Ovary (tissue), 9 donors: ENCODE results near the gene ADAMTS6. TPM values are rescaled to one million over a fixed set of nuclear protein-coding genes. Genes with fewer than 3 reads are reported as not detected.

Experiments
- DNase-seq, 5 donors: peaks; one replicate each; pipeline ENCODE4 v3.0.0-alpha.2; 2019 to 2020
- H3K27ac ChIP-seq, 2 donors: fragments of 200-600 bp; one replicate each; pipeline versions ENCODE4 v1.5.1 to v1.8.0; 2019 to 2022
- H3K27me3 ChIP-seq: fragments of 200-600 bp; one replicate; pipeline ENCODE4 v1.8.0; 2022
- H3K36me3 ChIP-seq: fragments of 200-600 bp; sonication (generic); one replicate; pipeline ENCODE4 v1.5.1; 2019
- H3K4me1 ChIP-seq: one replicate; pipeline ENCODE4 v1.8.1; 2013; ENCODE audit warnings: mild to moderate bottlenecking, moderate library complexity; ENCODE audit not compliant: insufficient read depth
- H3K4me3 ChIP-seq: fragments of 200-600 bp; sonication (generic); one replicate; pipeline ENCODE4 v1.5.1; 2017
- H3K9me3 ChIP-seq, 2 donors: fragments of 200-600 bp in 1 of 2; sonication (generic) in 1 of 2; one replicate each; pipeline versions ENCODE4 v1.5.1 to v1.8.1; 2013 to 2019; ENCODE audit warnings: mild to moderate bottlenecking in 1 of 2, moderate library complexity in 1 of 2
- CTCF ChIP-seq, 3 donors: fragments of 450-650 bp in 2 of 3; fragments of 200-600 bp in 1 of 3; IDR thresholded peaks; one replicate each; pipeline versions ENCODE4 v1.5.1 to v1.8.0; 2016 to 2022; ENCODE audit warnings: antibody characterized with exemption in 3 of 3, mild to moderate bottlenecking in 1 of 3
- EP300 ChIP-seq: sonication (generic); formaldehyde crosslinking; IDR thresholded peaks from one replicate; pipeline ENCODE4 v1.6.1; 2017; ENCODE audit warnings: antibody characterized with exemption
- POLR2A ChIP-seq: fragments of 450-650 bp; IDR thresholded peaks from one replicate; pipeline ENCODE4 v1.6.1; 2017; ENCODE audit warnings: antibody characterized with exemption, mild to moderate bottlenecking, moderate library complexity
- WGBS, 3 donors: extraction: QIAGEN DNeasy Blood & Tissue Kit in 1 of 3; methylation state at CpG; one replicate each; pipeline versions ENCODE4 v1.1.5 to v1.1.7; 2013 to 2017; 5-methylcytosine and 5-hydroxymethylcytosine counted together
- intact Hi-C, 4 donors: fragments of 100-400 bp; cut with DNase I; formaldehyde crosslinking; loops; one replicate each; pipeline versions ENCODE4 v1.11.0 to v1.15.1; 2022 to 2023
- polyA plus RNA-seq, 2 donors: library from polyadenylated mRNA; stranded (reverse); fragments of 200-250 nt in 1 of 2; fragments of 350-450 nt in 1 of 2; fragmentation: Illumina TruSeq in 1 of 2; extraction: RNeasy Lipid Tissue Mini Kit (QIAGEN cat#74804) in 1 of 2; gene quantifications; one replicate each; pipeline ENCODE4 v1.2.3, GENCODE V29; 2013 to 2014
- total RNA-seq, 7 donors: library from RNA; depleted of rRNA in 2 of 7; stranded (reverse); fragments of >200 nt in 2 of 7; fragmentation: NEBNext Ultra II Directional in 3 of 7; extraction: Animal tissue kit (Norgen Biotek cat#: 25700) in 3 of 7; gene quantifications; one replicate each; pipeline versions ENCODE4 v1.1.0 to v1.2.4, GENCODE V29; 2016 to 2023
- donor health status: DM: no; HTN: no; CAD: no; lungs with moderate emphysema.
- donor health status: DM: no; HTN: no; CAD: no.
- donor health status: Bipolar disorder and iron deficiency.
- donor health status: DM: yes; HTN: yes; CAD: no.
- donor health status: DM: no; HTN: no; CAD: no.
- donor health status: DM: yes; HTN: yes; CAD: no.

The ADAMTS6 gene
- total and polyA plus RNA-seq, 9 donors = 0.96 to 7.2 (median 2.2) TPM

- no peak overlapping the region for H3K27ac ChIP-seq
- intact Hi-C loops = no loop called here
- peaks cover 3% of the 10 kb centered on the region for H3K4me1 ChIP-seq
- 70 to 80% (median 79%) methylated on average over 2 of the region's 2 CpGs for WGBS, 3 donors
- H3K27me3 ChIP-seq = no peaks in the 10 kb centered on the region
- no peaks in the 10 kb centered on the region for H3K9me3 ChIP-seq
- no peak for TF ChIP-seq CTCF (IDR thresholded peaks at IDR 0.05)
- TF ChIP-seq EP300 = no peak
- TF ChIP-seq POLR2A = no peak
- no peak overlapping the region for H3K4me3 ChIP-seq
- no peaks in the 10 kb centered on the region for H3K36me3 ChIP-seq
- DNase-seq = no peak
Observed at GRCh38 chr5:65288657-65289056, 193.1 kb downstream of the ADAMTS6 start.

- DNase-seq = no peak
- TF ChIP-seq CTCF (IDR thresholded peaks at IDR 0.05) = no peak
- no peak for TF ChIP-seq POLR2A
- TF ChIP-seq EP300 = no peak
- H3K27me3 ChIP-seq = no peaks in the 10 kb centered on the region
- no peaks in the 10 kb centered on the region for H3K9me3 ChIP-seq
- H3K36me3 ChIP-seq = no peaks in the 10 kb centered on the region
- no peaks in the 10 kb centered on the region for H3K4me1 ChIP-seq
- intact Hi-C loops = no loop called here
- H3K4me3 ChIP-seq = no peak overlapping the region
- 84 to 88% (median 85%) methylated on average over 2 of the region's 2 CpGs for WGBS, 3 donors
- no peak overlapping the region for H3K27ac ChIP-seq
Observed at GRCh38 chr5:65279603-65280002, 202.1 kb downstream of the ADAMTS6 start.

- no peak overlapping the region for H3K4me3 ChIP-seq
- no peak for DNase-seq
- H3K4me1 ChIP-seq = no peaks in the 10 kb centered on the region
- no peaks in the 10 kb centered on the region for H3K9me3 ChIP-seq
- no peak overlapping the region for H3K27ac ChIP-seq
- TF ChIP-seq CTCF (IDR thresholded peaks at IDR 0.05) (no peak), POLR2A (no peak), EP300 (no peak)
- WGBS, 3 donors = 64 to 86% (median 65%) methylated on average over 1 of the region's 1 CpG
- no peaks in the 10 kb centered on the region for H3K27me3 ChIP-seq
- intact Hi-C loops = no loop called here
- H3K36me3 ChIP-seq = no peaks in the 10 kb centered on the region
Observed at GRCh38 chr5:65276178-65276890, 205.4 kb downstream of the ADAMTS6 start.

- Histone ChIP-seq H3K36me3 (no peaks in the 10 kb centered on the region), H3K9me3 (no peaks in the 10 kb centered on the region), H3K4me1 (no peaks in the 10 kb centered on the region), H3K27me3 (no peaks in the 10 kb centered on the region), H3K27ac (no peak overlapping the region), H3K4me3 (no peak overlapping the region)
- no peak for DNase-seq
- 60 to 87% (median 70%) methylated on average over 1 of the region's 1 CpG for WGBS, 3 donors
- intact Hi-C loops = no loop called here
- no peak for TF ChIP-seq CTCF (IDR thresholded peaks at IDR 0.05)
- TF ChIP-seq EP300 = no peak
- no peak for TF ChIP-seq POLR2A
Observed at GRCh38 chr5:65271906-65272305, 209.8 kb downstream of the ADAMTS6 start.
